ENCODE measurements around the gene FOXD2. TPM values are rescaled to one million over a fixed set of nuclear protein-coding genes. Genes with fewer than 3 reads are reported as not detected.
"Not testable (repeated sequence)": the region's sequence is repeated elsewhere in the genome, so short reads cannot be mapped to it uniquely, and the experiment has no call there.

FOXD2 gene
- total and polyA plus RNA-seq, 2 experiments from 2014 or later = 1.0 to 1.6 TPM

GRCh38 chr1:47456250-47456649 is 18.4 kb downstream of the FOXD2 start:
- H3K27me3 ChIP-seq = peaks cover 46% of the 10 kb centered on the region

GRCh38 chr1:47457547-47457946 is 19.7 kb downstream of the FOXD2 start:
- not testable (repeated sequence) for H3K36me3 ChIP-seq (replicated peaks; ENCODE audit: insufficient read depth, low read depth); H4K20me1 ChIP-seq (ENCODE audit: insufficient read depth, poor library complexity, severe bottlenecking); H3K4me2 ChIP-seq; H3K4me3 ChIP-seq; H2AFZ ChIP-seq; H3K79me2 ChIP-seq; H3K9me2 ChIP-seq (replicated peaks; ENCODE audit: insufficient read depth); DNase-seq (ENCODE audit: low spot score); H3K9me3 ChIP-seq (ENCODE audit: low read depth); H3K4me1 ChIP-seq (ENCODE audit: insufficient read depth); H3K27ac ChIP-seq
- WGBS (ENCODE audit: low lambda C conversion rate, missing lambda C conversion rate) = 89% methylated on average over 15 of the region's 16 CpGs
- H3K27me3 ChIP-seq = peaks cover 46% of the 10 kb centered on the region

More at GRCh38 chr1:47456250-47456649, 18.4 kb downstream of the FOXD2 start:
- 85% methylated on average over 4 of the region's 4 CpGs for WGBS (ENCODE audit: low lambda C conversion rate, missing lambda C conversion rate)
- H3K4me1 ChIP-seq (ENCODE audit: insufficient read depth) = no peaks in the 10 kb centered on the region
- H3K9me2 ChIP-seq (replicated peaks; ENCODE audit: insufficient read depth) = no peaks in the 10 kb centered on the region
- H3K79me2 ChIP-seq = no peaks in the 10 kb centered on the region
- H3K27ac ChIP-seq = no peak overlapping the region
- H3K9me3 ChIP-seq (ENCODE audit: low read depth) = no peaks in the 10 kb centered on the region
- no peak overlapping the region for H2AFZ ChIP-seq
- H3K36me3 ChIP-seq (replicated peaks; ENCODE audit: insufficient read depth, low read depth) = no peaks in the 10 kb centered on the region
- no peak for TF ChIP-seq EZH2 (IDR thresholded peaks at IDR 0.05; ENCODE audit: borderline replicate concordance)
- no peak for TF ChIP-seq CTCF (IDR thresholded peaks at IDR 0.05; ENCODE audit: poor library complexity)
- no peak for TF ChIP-seq EZH2phosphoT487 (IDR thresholded peaks at IDR 0.05; ENCODE audit: low read depth, severe bottlenecking, unreplicated experiment)
- no peak overlapping the region for H3K4me2 ChIP-seq
- no peak overlapping the region for H3K4me3 ChIP-seq
- no peak for DNase-seq (ENCODE audit: low spot score)
- no peaks in the 10 kb centered on the region for H4K20me1 ChIP-seq (ENCODE audit: insufficient read depth, poor library complexity, severe bottlenecking)

GRCh38 chr1:47459253-47459788 is 21.5 kb downstream of the FOXD2 start:
- Histone ChIP-seq H4K20me1 (ENCODE audit: insufficient read depth, poor library complexity, severe bottlenecking) (no peaks in the 10 kb centered on the region), H3K4me3 (no peak overlapping the region), H3K4me2 (no peak overlapping the region), H3K79me2 (no peaks in the 10 kb centered on the region), H3K4me1 (ENCODE audit: insufficient read depth) (no peaks in the 10 kb centered on the region), H3K9me3 (ENCODE audit: low read depth) (no peaks in the 10 kb centered on the region), H2AFZ (no peak overlapping the region), H3K9me2 (replicated peaks; ENCODE audit: insufficient read depth) (no peaks in the 10 kb centered on the region), H3K27ac (no peak overlapping the region), H3K36me3 (replicated peaks; ENCODE audit: insufficient read depth, low read depth) (no peaks in the 10 kb centered on the region), H3K27me3 (peaks cover 42% of the 10 kb centered on the region)
- DNase-seq (ENCODE audit: low spot score) = no peak
- TF ChIP-seq EZH2 (IDR thresholded peaks at IDR 0.05; ENCODE audit: borderline replicate concordance) (no peak), CTCF (IDR thresholded peaks at IDR 0.05; ENCODE audit: poor library complexity) (no peak), EZH2phosphoT487 (IDR thresholded peaks at IDR 0.05; ENCODE audit: low read depth, severe bottlenecking, unreplicated experiment) (no peak)
- 54% methylated on average over 11 of the region's 11 CpGs for WGBS (ENCODE audit: low lambda C conversion rate, missing lambda C conversion rate)

- no peak for TF ChIP-seq CTCF (IDR thresholded peaks at IDR 0.05; ENCODE audit: poor library complexity)
- TF ChIP-seq EZH2 (IDR thresholded peaks at IDR 0.05; ENCODE audit: borderline replicate concordance) = no peak
- no peak for TF ChIP-seq EZH2phosphoT487 (IDR thresholded peaks at IDR 0.05; ENCODE audit: low read depth, severe bottlenecking, unreplicated experiment)
- H3K9me2 ChIP-seq (replicated peaks; ENCODE audit: insufficient read depth) = no peaks in the 10 kb centered on the region
- DNase-seq (ENCODE audit: low spot score) = no peak
- no peak overlapping the region for H3K27ac ChIP-seq
- peaks cover 42% of the 10 kb centered on the region for H3K27me3 ChIP-seq
- H3K36me3 ChIP-seq (replicated peaks; ENCODE audit: insufficient read depth, low read depth) = no peaks in the 10 kb centered on the region
- 30% methylated on average over 5 of the region's 5 CpGs for WGBS (ENCODE audit: low lambda C conversion rate, missing lambda C conversion rate)
- H2AFZ ChIP-seq = no peak overlapping the region
- H3K4me2 ChIP-seq = no peak overlapping the region
- no peak overlapping the region for H3K4me3 ChIP-seq
- no peaks in the 10 kb centered on the region for H4K20me1 ChIP-seq (ENCODE audit: insufficient read depth, poor library complexity, severe bottlenecking)
- no peaks in the 10 kb centered on the region for H3K9me3 ChIP-seq (ENCODE audit: low read depth)
- no peaks in the 10 kb centered on the region for H3K79me2 ChIP-seq
- no peaks in the 10 kb centered on the region for H3K4me1 ChIP-seq (ENCODE audit: insufficient read depth)
Measured at GRCh38 chr1:47460040-47460439, 22.2 kb downstream of the FOXD2 start.
